H1 (cell line): ENCODE measurements around the gene RFX1. TPM values are rescaled to one million over a fixed set of nuclear protein-coding genes. Genes with fewer than 3 reads are reported as not detected.
"Not testable (repeated sequence)": the region's sequence is repeated elsewhere in the genome, so short reads cannot be mapped to it uniquely, and the experiment has no call there.

Source experiments
- CTCF ChIA-PET: fragments of 300-600 bp; sonication (Branson Sonifier 250); formaldehyde crosslinking; loops from one replicate; lab custom pipeline; 2021; ENCODE audit not compliant: partially characterized antibody; lab: Charles Lee
- POLR2A ChIA-PET: fragments of 300-600 bp; sonication (Branson Sonifier 250); formaldehyde crosslinking; loops from one replicate; lab custom pipeline; 2021; ENCODE audit warnings: inconsistent platforms; ENCODE audit not compliant: partially characterized antibody; lab: Charles Lee
- DNase-seq, 2 experiments: peaks; one replicate each; pipeline versions ENCODE4 v3.0.0 to v3.0.0-alpha.2; 2010 to 2022; ENCODE audit warnings: low spot score in 2 of 2, low read depth in 1 of 2, mixed read lengths in 1 of 2
- FAIRE-seq: peaks from 2 replicates; lab custom pipeline; 2011; peaks lifted over from hg19 to GRCh38; lab: Jason Lieb, UNC
- H2AFZ ChIP-seq: 2 replicates; pipeline ENCODE4 v1.8.1; 2012; ENCODE audit warnings: low read length, inconsistent platforms
- H2AK5ac ChIP-seq: 2 replicates; pipeline ENCODE4 v1.6.1; 2013; ENCODE audit warnings: low read depth, low read length
- H2BK120ac ChIP-seq: replicated peaks from 2 replicates; pipeline ENCODE3; 2013; ENCODE audit warnings: low read depth, low read length, inconsistent platforms
- H2BK12ac ChIP-seq: 2 replicates; pipeline ENCODE4 v1.6.1; 2013; ENCODE audit warnings: low read depth, low read length
- H2BK15ac ChIP-seq: 2 replicates; pipeline ENCODE4 v1.6.1; 2013; ENCODE audit warnings: low read length
- H2BK20ac ChIP-seq: 2 replicates; pipeline ENCODE4 v1.6.1; 2013; ENCODE audit warnings: low read length
- H2BK5ac ChIP-seq: 2 replicates; pipeline ENCODE4 v1.6.1; 2013; ENCODE audit warnings: low read depth, low read length
- H3K14ac ChIP-seq: 2 replicates; pipeline ENCODE4 v1.6.1; 2013; ENCODE audit warnings: inconsistent platforms; ENCODE audit not compliant: insufficient read length
- H3K18ac ChIP-seq: 2 replicates; pipeline ENCODE4 v1.6.1; 2013; ENCODE audit warnings: low read length; ENCODE audit errors: extremely low read depth
- H3K23ac ChIP-seq: 2 replicates; pipeline ENCODE4 v1.6.1; 2013; ENCODE audit warnings: inconsistent platforms; ENCODE audit not compliant: insufficient read length
- H3K23me2 ChIP-seq: 2 replicates; pipeline ENCODE4 v1.6.1; 2013; ENCODE audit warnings: low read depth, low read length
- H3K27ac ChIP-seq: 2 replicates; pipeline ENCODE4 v1.6.1; 2011; ENCODE audit warnings: low read depth, low read length, inconsistent platforms
- H3K27me3 ChIP-seq, 4 experiments: replicated peaks in 1 of 4; 1 replicate in 1 of 4; 2 replicates in 3 of 4; pipeline versions ENCODE4 v1.6.1 to v1.8.1; 2011 to 2013; ENCODE audit warnings: low read length in 3 of 4, mild to moderate bottlenecking in 3 of 4, inconsistent platforms in 2 of 4, mixed read lengths in 2 of 4, moderate library complexity in 1 of 4; ENCODE audit not compliant: control insufficient read depth in 3 of 4, insufficient read depth in 3 of 4; ENCODE audit errors: extremely low read depth in 1 of 4
- H3K36me3 ChIP-seq, 4 experiments: 2 replicates each; pipeline versions ENCODE4 v1.6.1 to v1.8.1; 2011 to 2013; ENCODE audit warnings: mild to moderate bottlenecking in 4 of 4, low read length in 3 of 4, moderate library complexity in 2 of 4, control low read depth in 1 of 4, inconsistent platforms in 1 of 4; ENCODE audit not compliant: insufficient read depth in 4 of 4, control insufficient read depth in 2 of 4
- H3K4ac ChIP-seq: replicated peaks from 2 replicates; pipeline ENCODE3; 2013; ENCODE audit warnings: low read length, low read depth, mixed read lengths, inconsistent platforms; ENCODE audit not compliant: insufficient read length
- H3K4me1 ChIP-seq, 4 experiments: replicated peaks in 1 of 4; 1 replicate in 1 of 4; 2 replicates in 3 of 4; pipeline versions ENCODE4 v1.6.1 to v1.8.1; 2011 to 2013; ENCODE audit warnings: low read length in 3 of 4, inconsistent platforms in 2 of 4, mixed read lengths in 1 of 4; ENCODE audit not compliant: insufficient read depth in 4 of 4, control insufficient read depth in 3 of 4
- H3K4me2 ChIP-seq, 2 experiments: 2 replicates each; pipeline versions ENCODE4 v1.6.1 to v1.8.1; 2011 to 2013; ENCODE audit warnings: low read depth in 2 of 2, low read length in 2 of 2, control low read depth in 1 of 2, inconsistent platforms in 1 of 2, mild to moderate bottlenecking in 1 of 2; ENCODE audit not compliant: insufficient read depth in 1 of 2
- H3K4me3 ChIP-seq, 4 experiments: fragments of 200-600, 300-600 bp in 1 of 4; sonication (generic), shearing (Covaris generic), sonication (Bioruptor Twin) in 1 of 4; 2 replicates each; pipeline versions ENCODE4 v1.5.1 to v1.8.1; 2011 to 2016; ENCODE audit warnings: low read length in 4 of 4, low read depth in 3 of 4, control low read depth in 2 of 4, inconsistent platforms in 2 of 4, mild to moderate bottlenecking in 2 of 4, mixed read lengths in 1 of 4, moderate library complexity in 1 of 4; ENCODE audit not compliant: insufficient read depth in 2 of 4; ENCODE audit errors: extremely low read depth in 1 of 4
- H3K56ac ChIP-seq: replicated peaks from 2 replicates; pipeline ENCODE3; 2013; ENCODE audit warnings: low read depth, mild to moderate bottlenecking, mixed read lengths, low read length, inconsistent platforms; ENCODE audit not compliant: insufficient read length
- H3K79me1 ChIP-seq: 2 replicates; pipeline ENCODE4 v1.6.1; 2013; ENCODE audit warnings: low read depth, low read length, control low read depth
- H3K79me2 ChIP-seq, 2 experiments: 2 replicates each; pipeline versions ENCODE4 v1.6.1 to v1.8.1; 2012 to 2013; ENCODE audit warnings: low read length in 2 of 2, mild to moderate bottlenecking in 2 of 2, inconsistent platforms in 1 of 2; ENCODE audit not compliant: insufficient read depth in 2 of 2, control insufficient read depth in 1 of 2
- H3K9ac ChIP-seq, 4 experiments: replicated peaks in 1 of 4; 1 replicate in 1 of 4; 2 replicates in 3 of 4; pipeline versions ENCODE4 v1.6.1 to v1.8.1; 2011 to 2013; ENCODE audit warnings: low read depth in 3 of 4, low read length in 3 of 4, control low read depth in 2 of 4, mild to moderate bottlenecking in 2 of 4, moderate library complexity in 2 of 4, inconsistent platforms in 1 of 4; ENCODE audit errors: extremely low read depth in 1 of 4
- H3K9me3 ChIP-seq, 2 experiments: 2 replicates each; pipeline versions ENCODE4 v1.6.1 to v1.8.1; 2012 to 2013; ENCODE audit warnings: mild to moderate bottlenecking in 2 of 2, moderate library complexity in 2 of 2, control low read depth in 1 of 2, inconsistent platforms in 1 of 2, low read depth in 1 of 2, low read length in 1 of 2, mixed read lengths in 1 of 2; ENCODE audit not compliant: insufficient read depth in 2 of 2
- H4K20me1 ChIP-seq, 2 experiments: replicated peaks in 1 of 2; 2 replicates each; pipeline versions ENCODE3 to v1.8.1; 2011 to 2013; ENCODE audit warnings: inconsistent platforms in 2 of 2, low read length in 2 of 2, mild to moderate bottlenecking in 1 of 2; ENCODE audit not compliant: insufficient read depth in 2 of 2, control insufficient read depth in 1 of 2
- H4K5ac ChIP-seq: 2 replicates; pipeline ENCODE4 v1.6.1; 2013; ENCODE audit warnings: low read length, low read depth, mixed read lengths, inconsistent platforms; ENCODE audit not compliant: insufficient read length
- H4K8ac ChIP-seq: 2 replicates; pipeline ENCODE4 v1.8.0; 2013; ENCODE audit warnings: mild to moderate bottlenecking, moderate library complexity, low read length, inconsistent platforms; ENCODE audit not compliant: insufficient read depth; ENCODE audit errors: extremely low read depth
- H4K91ac ChIP-seq: replicated peaks from 2 replicates; pipeline ENCODE3; 2013; ENCODE audit warnings: low read length, mixed read lengths, inconsistent platforms; ENCODE audit not compliant: insufficient read length
- WGBS, 2 experiments: shearing (Covaris generic) in 1 of 2; methylation state at CpG; one replicate each; pipeline versions ENCODE4 v1.1.6 to v1.1.7; 2013 to 2015; ENCODE audit warnings: low lambda C conversion rate in 2 of 2, mixed read lengths in 2 of 2, inconsistent platforms in 1 of 2, low coverage in 1 of 2, missing lambda C conversion rate in 1 of 2; ENCODE audit not compliant: insufficient replicate concordance in 2 of 2, insufficient coverage in 1 of 2, insufficient read length in 1 of 2; ENCODE audit errors: extremely low coverage in 1 of 2, missing lambda C conversion rate in 1 of 2; 5-methylcytosine and 5-hydroxymethylcytosine counted together
- polyA plus RNA-seq, 7 experiments: library from polyadenylated mRNA; depleted of rRNA in 3 of 7; stranded (reverse) in 5 of 7; unstranded in 2 of 7; fragments of >200 nt in 5 of 7; fragments of 200-250 nt in 2 of 7; gene quantifications; 1 replicate in 5 of 7; 2 replicates in 1 of 7; 4 replicates in 1 of 7; pipeline versions ENCODE4 v1.2.1 to v1.2.3, GENCODE V29; 2011 to 2013; ENCODE audit warnings: missing spikeins in 2 of 7, mixed read lengths in 2 of 7
- total RNA-seq: library from RNA; stranded (reverse); fragmentation: NEBNext Ultra II Directional; extraction: Animal tissue kit (Norgen Biotek cat#: 25700); gene quantifications from 2 replicates; pipeline ENCODE4 v1.2.1, GENCODE V29; 2021

The RFX1 gene
- total and polyA plus RNA-seq, 2 of the 8 experiments (the other 6 are each of a cell fraction or from before 2014, with no cell fraction given) = 4.9 to 17.0 TPM

DNA sequence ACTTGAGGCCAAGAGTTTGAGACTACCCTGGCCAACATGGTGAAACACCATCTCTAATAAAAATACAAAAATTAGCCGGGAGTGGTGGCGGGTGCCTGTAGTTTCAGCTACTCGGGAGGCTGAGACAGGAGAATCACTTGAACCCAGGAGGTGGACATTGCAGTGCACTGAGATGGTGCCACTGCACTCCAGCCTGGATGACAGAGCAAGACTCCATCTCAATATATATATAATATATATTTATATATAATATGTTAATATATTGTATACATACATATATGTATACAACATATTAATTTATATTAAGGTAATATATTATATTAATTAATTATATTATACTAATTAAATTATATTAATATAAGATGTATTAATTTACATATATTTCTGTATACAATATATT lies 13.6 kb upstream of the RFX1 start:
- H4K5ac ChIP-seq, H3K4me1 ChIP-seq, H3K79me2 ChIP-seq, H2BK12ac ChIP-seq, FAIRE-seq, H2BK5ac ChIP-seq, H2AK5ac ChIP-seq, H2BK120ac ChIP-seq, H3K56ac ChIP-seq, DNase-seq, H3K27me3 ChIP-seq, H4K91ac ChIP-seq, H3K4ac ChIP-seq, H2AFZ ChIP-seq, H3K14ac ChIP-seq, H3K9me3 ChIP-seq, H3K9ac ChIP-seq, H3K23me2 ChIP-seq, H3K4me3 ChIP-seq, H3K79me1 ChIP-seq, H2BK20ac ChIP-seq, H2BK15ac ChIP-seq, H4K20me1 ChIP-seq, H3K4me2 ChIP-seq, H3K18ac ChIP-seq, H4K8ac ChIP-seq, H3K23ac ChIP-seq, H3K36me3 ChIP-seq, H3K27ac ChIP-seq: not testable (repeated sequence)
- 94% methylated on average over 3 of the region's 3 CpGs; no CpG with 5 or more reads in 1 of the 2 experiments for WGBS, 2 experiments
- ChIA-PET POLR2A (interaction anchor here (0.6 to 2.2 kb wide), 3 partner anchors 9 to 96 kb away, joined by 3 to 6 read pairs (median 4); partner anchors contain the start of gene RFX1), CTCF (interaction anchor here (0.7 to 2.2 kb wide), 10 partner anchors 10 to 140 kb away, joined by 3 to 10 read pairs (median 6); partner anchors contain the start of gene IL27RA)
